Testis (tissue), 2 donors: ENCODE measurements around the gene ZNF625.

Experiments
- CTCF ChIP-seq, 3 experiments: fragments of 450-650 bp in 2 of 3; fragments of 200-600 bp in 1 of 3; sonication (generic) in 1 of 3; IDR thresholded peaks; one replicate each; pipeline ENCODE4 v1.5.1; 2016 to 2019; ENCODE audit warnings: antibody characterized with exemption in 3 of 3, mild to moderate bottlenecking in 2 of 3, moderate library complexity in 1 of 3
- POLR2A ChIP-seq: fragments of 450-650 bp; IDR thresholded peaks from one replicate; pipeline ENCODE4 v1.6.1; 2017; ENCODE audit warnings: antibody characterized with exemption, mild to moderate bottlenecking, moderate library complexity

- no peak for TF ChIP-seq CTCF (IDR thresholded peaks at IDR 0.05)
- TF ChIP-seq POLR2A, result no peak
Observed at GRCh38 chr19:12137221-12137940, 19.2 kb downstream of the ZNF625 start.
